RWPE1 (cell line): ENCODE results near the gene ZCCHC14.

Experiments used
- CTCF ChIA-PET: fragments of 350-600 bp; sonication (Branson Sonifier 250); formaldehyde crosslinking; extraction: SDS; loops from one replicate; lab custom pipeline; 2021; lab: Yijun Ruan, JAX
- POLR2A ChIA-PET: fragments of 400-600 bp; formaldehyde crosslinking; extraction: SDS; loops from one replicate; lab custom pipeline; 2020; ENCODE audit warnings: antibody characterized with exemption; ENCODE audit not compliant: low non-redundant PET; lab: Yijun Ruan, JAX
- DNase-seq: peaks from one replicate; pipeline ENCODE4 v3.0.0; 2012; ENCODE audit warnings: low spot score
- H3K27ac ChIP-seq: fragments of 450-650 bp; 2 replicates; pipeline ENCODE4 v1.5.1; 2017
- CTCF ChIP-seq: fragments of 450-650 bp; conservative IDR thresholded peaks from 2 replicates; pipeline ENCODE4 v1.5.1; 2017; ENCODE audit warnings: low read depth, mild to moderate bottlenecking

The ZCCHC14 gene

GRCh38 chr16:87538594-87538993 lies 45.8 kb upstream of the ZCCHC14 start:
- no peak for DNase-seq
- POLR2A ChIA-PET: no interaction called here
- CTCF ChIA-PET: no interaction called here
- no peak for TF ChIP-seq CTCF
- no peak overlapping the region for H3K27ac ChIP-seq

GRCh38 chr16:87538160-87538559 lies 45.3 kb upstream of the ZCCHC14 start:
- CTCF ChIA-PET: interaction anchor here (1.6 kb wide), 1 partner anchor 98 kb away, joined by 5 read pairs; no protein-coding TSS in a partner anchor
- POLR2A ChIA-PET: no interaction called here
- no peak overlapping the region for H3K27ac ChIP-seq
- DNase-seq: no peak
- TF ChIP-seq CTCF: no peak

- no peak overlapping the region for H3K27ac ChIP-seq
- DNase-seq: no peak
- CTCF ChIA-PET: interaction anchor here (0.6 to 1.6 kb wide), 2 partner anchors 100 to 105 kb away, joined by 3 to 5 read pairs; no protein-coding TSS in a partner anchor
- POLR2A ChIA-PET: no interaction called here
- TF ChIP-seq CTCF: no peak
These were observed 43.9 kb upstream of the ZCCHC14 start for GRCh38 chr16:87536795-87537142.

- H3K27ac ChIP-seq: no peak overlapping the region
- POLR2A ChIA-PET: no interaction called here
- CTCF ChIA-PET: no interaction called here
- DNase-seq: no peak
- TF ChIP-seq CTCF: no peak
These were observed 43.3 kb upstream of the ZCCHC14 start for GRCh38 chr16:87535855-87536794.

GRCh38 chr16:87535457-87535854 lies 42.6 kb upstream of the ZCCHC14 start:
- no peak overlapping the region for H3K27ac ChIP-seq
- TF ChIP-seq CTCF: no peak
- no peak for DNase-seq
- POLR2A ChIA-PET: no interaction called here
- CTCF ChIA-PET: no interaction called here

GRCh38 chr16:87534751-87535150 lies 41.9 kb upstream of the ZCCHC14 start:
- ChIA-PET POLR2A (no interaction called here), CTCF (interaction anchor here (0.6 kb wide), 2 partner anchors 97 to 108 kb away, joined by 3 to 4 read pairs; no protein-coding TSS in a partner anchor)
- no peak for TF ChIP-seq CTCF
- no peak for DNase-seq
- H3K27ac ChIP-seq: no peak overlapping the region
